ENCODE data around the gene SLC29A3.

DNA sequence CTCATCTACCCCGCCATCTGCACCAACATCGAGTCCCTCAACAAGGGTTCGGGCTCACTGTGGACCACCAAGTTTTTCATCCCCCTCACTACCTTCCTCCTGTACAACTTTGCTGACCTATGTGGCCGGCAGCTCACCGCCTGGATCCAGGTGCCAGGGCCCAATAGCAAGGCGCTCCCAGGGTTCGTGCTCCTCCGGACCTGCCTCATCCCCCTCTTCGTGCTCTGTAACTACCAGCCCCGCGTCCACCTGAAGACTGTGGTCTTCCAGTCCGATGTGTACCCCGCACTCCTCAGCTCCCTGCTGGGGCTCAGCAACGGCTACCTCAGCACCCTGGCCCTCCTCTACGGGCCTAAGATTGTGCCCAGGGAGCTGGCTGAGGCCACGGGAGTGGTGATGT, 43.1 kb downstream of the SLC29A3 start:
- TF ChIP-seq YY1 (IDR thresholded peaks at IDR 0.05; ENCODE audit: low read depth) (no peak), GABPA (IDR thresholded peaks at IDR 0.05; ENCODE audit: low read depth) (no peak), SMC3 (IDR thresholded peaks at IDR 0.05; ENCODE audit: low read depth, low read length) (no peak), POLR2AphosphoS5 (IDR thresholded peaks at IDR 0.05; ENCODE audit: low read depth, low read length) (no peak), MXI1 (IDR thresholded peaks at IDR 0.05; ENCODE audit: low read depth, low read length) (no peak), EZH2phosphoT487 (IDR thresholded peaks at IDR 0.05; ENCODE audit: borderline replicate concordance, low read depth) (no peak), FOXJ3 (CRISPR knock-in tag; IDR thresholded peaks at IDR 0.05) (no peak), FOXM1 (IDR thresholded peaks at IDR 0.05; ENCODE audit: low read depth) (no peak), ELF1 (IDR thresholded peaks at IDR 0.05) (no peak), RAD21 (IDR thresholded peaks at IDR 0.05; ENCODE audit: low read length) (no peak)
- TF ChIP-seq, protein P1, sequence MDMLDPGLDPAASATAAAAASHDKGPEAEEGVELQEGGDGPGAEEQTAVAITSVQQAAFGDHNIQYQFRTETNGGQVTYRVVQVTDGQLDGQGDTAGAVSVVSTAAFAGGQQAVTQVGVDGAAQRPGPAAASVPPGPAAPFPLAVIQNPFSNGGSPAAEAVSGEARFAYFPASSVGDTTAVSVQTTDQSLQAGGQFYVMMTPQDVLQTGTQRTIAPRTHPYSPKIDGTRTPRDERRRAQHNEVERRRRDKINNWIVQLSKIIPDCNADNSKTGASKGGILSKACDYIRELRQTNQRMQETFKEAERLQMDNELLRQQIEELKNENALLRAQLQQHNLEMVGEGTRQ (IDR thresholded peaks at IDR 0.05; ENCODE audit: borderline replicate concordance, low read depth, low read length), result no peak
- TF ChIP-seq, protein P2, sequence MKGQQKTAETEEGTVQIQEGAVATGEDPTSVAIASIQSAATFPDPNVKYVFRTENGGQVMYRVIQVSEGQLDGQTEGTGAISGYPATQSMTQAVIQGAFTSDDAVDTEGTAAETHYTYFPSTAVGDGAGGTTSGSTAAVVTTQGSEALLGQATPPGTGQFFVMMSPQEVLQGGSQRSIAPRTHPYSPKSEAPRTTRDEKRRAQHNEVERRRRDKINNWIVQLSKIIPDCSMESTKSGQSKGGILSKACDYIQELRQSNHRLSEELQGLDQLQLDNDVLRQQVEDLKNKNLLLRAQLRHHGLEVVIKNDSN (IDR thresholded peaks at IDR 0.05; ENCODE audit: borderline replicate concordance, low read depth), result no peak
- TF ChIP-seq, protein P3, sequence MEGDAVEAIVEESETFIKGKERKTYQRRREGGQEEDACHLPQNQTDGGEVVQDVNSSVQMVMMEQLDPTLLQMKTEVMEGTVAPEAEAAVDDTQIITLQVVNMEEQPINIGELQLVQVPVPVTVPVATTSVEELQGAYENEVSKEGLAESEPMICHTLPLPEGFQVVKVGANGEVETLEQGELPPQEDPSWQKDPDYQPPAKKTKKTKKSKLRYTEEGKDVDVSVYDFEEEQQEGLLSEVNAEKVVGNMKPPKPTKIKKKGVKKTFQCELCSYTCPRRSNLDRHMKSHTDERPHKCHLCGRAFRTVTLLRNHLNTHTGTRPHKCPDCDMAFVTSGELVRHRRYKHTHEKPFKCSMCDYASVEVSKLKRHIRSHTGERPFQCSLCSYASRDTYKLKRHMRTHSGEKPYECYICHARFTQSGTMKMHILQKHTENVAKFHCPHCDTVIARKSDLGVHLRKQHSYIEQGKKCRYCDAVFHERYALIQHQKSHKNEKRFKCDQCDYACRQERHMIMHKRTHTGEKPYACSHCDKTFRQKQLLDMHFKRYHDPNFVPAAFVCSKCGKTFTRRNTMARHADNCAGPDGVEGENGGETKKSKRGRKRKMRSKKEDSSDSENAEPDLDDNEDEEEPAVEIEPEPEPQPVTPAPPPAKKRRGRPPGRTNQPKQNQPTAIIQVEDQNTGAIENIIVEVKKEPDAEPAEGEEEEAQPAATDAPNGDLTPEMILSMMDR (IDR thresholded peaks at IDR 0.05), result no peak
- TF ChIP-seq, protein P4, sequence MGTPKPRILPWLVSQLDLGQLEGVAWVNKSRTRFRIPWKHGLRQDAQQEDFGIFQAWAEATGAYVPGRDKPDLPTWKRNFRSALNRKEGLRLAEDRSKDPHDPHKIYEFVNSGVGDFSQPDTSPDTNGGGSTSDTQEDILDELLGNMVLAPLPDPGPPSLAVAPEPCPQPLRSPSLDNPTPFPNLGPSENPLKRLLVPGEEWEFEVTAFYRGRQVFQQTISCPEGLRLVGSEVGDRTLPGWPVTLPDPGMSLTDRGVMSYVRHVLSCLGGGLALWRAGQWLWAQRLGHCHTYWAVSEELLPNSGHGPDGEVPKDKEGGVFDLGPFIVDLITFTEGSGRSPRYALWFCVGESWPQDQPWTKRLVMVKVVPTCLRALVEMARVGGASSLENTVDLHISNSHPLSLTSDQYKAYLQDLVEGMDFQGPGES (IDR thresholded peaks at IDR 0.05; ENCODE audit: low read depth, low read length), result no peak

Data from SK-N-SH (cell line).